K562 (cell line): ENCODE measurements around the gene MTIF3. TPM values are rescaled to one million over a fixed set of nuclear protein-coding genes. Genes with fewer than 3 reads are reported as not detected.
A peak's percentile ranks its signal among the peaks of the same experiment; 100 is the strongest.

Experiments used
- ATAC-seq: fragments of 200-7000 bp; cut with Tn5 transposase; 3 replicates; pipeline ENCODE4 v1.9.1; 2020; ENCODE audit warnings: moderate library complexity
- BruUV-seq: library from RNA; stranded (reverse); fragments of 400-500 nt; replicated peaks from 2 replicates; lab custom pipeline; 2021; lab: Mats Ljungman, UMichigan
- CTCF ChIA-PET: fragments of 300-600 bp; formaldehyde crosslinking; extraction: SDS; loops from one replicate; lab custom pipeline; 2021; ENCODE audit warnings: low intra/inter-chr PET ratio; lab: Yijun Ruan, JAX
- POLR2A ChIA-PET: fragments of 300-600, 350-650 bp; sonication (Branson Sonifier 250); formaldehyde crosslinking; extraction: SDS; loops from one replicate; lab custom pipeline; 2021; ENCODE audit warnings: antibody characterized with exemption, inconsistent platforms; lab: Yijun Ruan, JAX
- DNase-seq, 4 experiments: peaks; one replicate each; pipeline versions ENCODE4 v3.0.0 to v3.0.0-alpha.2; 2011 to 2018; ENCODE audit warnings: low spot score in 3 of 4, mixed read lengths in 3 of 4; ENCODE audit errors: extremely low read depth in 1 of 4
- FAIRE-seq: peaks from 2 replicates; lab custom pipeline; 2011; peaks lifted over from hg19 to GRCh38; lab: Jason Lieb, UNC
- H2AFZ ChIP-seq: 2 replicates; pipeline ENCODE4 v1.6.0; 2011; ENCODE audit warnings: low read depth, low read length, control low read depth, inconsistent platforms
- H3K27ac ChIP-seq: fragments of 200-600 bp; 3 replicates; pipeline ENCODE4 v1.8.0; 2011; ENCODE audit warnings: low read depth, mild to moderate bottlenecking, control low read depth, inconsistent platforms, low read length, moderate library complexity, mixed read lengths; ENCODE audit errors: extremely low read depth
- H3K27me3 ChIP-seq, 2 experiments: fragments of 300-600 bp in 1 of 2; 2 replicates in 1 of 2; 3 replicates in 1 of 2; pipeline versions ENCODE4 v1.6.0 to v1.8.0; 2011; ENCODE audit warnings: inconsistent platforms in 2 of 2, low read length in 2 of 2, mild to moderate bottlenecking in 1 of 2, mixed read lengths in 1 of 2, moderate library complexity in 1 of 2; ENCODE audit not compliant: control insufficient read depth in 2 of 2, insufficient read depth in 2 of 2
- H3K36me3 ChIP-seq: fragments of 300-600 bp; 3 replicates; pipeline ENCODE4 v1.8.0; 2011; ENCODE audit warnings: mild to moderate bottlenecking, low read length, inconsistent platforms; ENCODE audit not compliant: control insufficient read depth, insufficient read depth
- H3K4me1 ChIP-seq, 2 experiments: fragments of 200-600 bp in 1 of 2; replicated peaks in 1 of 2; 2 replicates in 1 of 2; 3 replicates in 1 of 2; pipeline versions ENCODE4 v1.5.1 to v1.8.0; 2011; ENCODE audit warnings: inconsistent platforms in 2 of 2, low read length in 2 of 2, mild to moderate bottlenecking in 1 of 2, mixed read lengths in 1 of 2, moderate library complexity in 1 of 2; ENCODE audit not compliant: control insufficient read depth in 2 of 2, insufficient read depth in 2 of 2
- H3K4me2 ChIP-seq: 2 replicates; pipeline ENCODE4 v1.6.1; 2011; ENCODE audit warnings: low read length, control low read depth, inconsistent platforms, mixed read lengths; ENCODE audit not compliant: insufficient read depth
- H3K4me3 ChIP-seq: fragments of 200-600 bp; sonication (generic), shearing (Covaris generic); 2 replicates; pipeline ENCODE4 v1.5.1; 2016; ENCODE audit warnings: control low read depth, inconsistent platforms
- H3K79me2 ChIP-seq: fragments of 200-600 bp; 3 replicates; pipeline ENCODE4 v1.8.0; 2011; ENCODE audit warnings: low read length, inconsistent platforms; ENCODE audit not compliant: control insufficient read depth, insufficient read depth
- H3K9ac ChIP-seq, 2 experiments: 2 replicates each; pipeline versions ENCODE4 v1.6.0 to v1.6.1; 2011; ENCODE audit warnings: low read depth in 2 of 2, low read length in 2 of 2, control low read depth in 1 of 2, inconsistent platforms in 1 of 2, mild to moderate bottlenecking in 1 of 2, mixed read lengths in 1 of 2; ENCODE audit not compliant: insufficient read depth in 1 of 2
- H3K9me1 ChIP-seq: one replicate; pipeline ENCODE4 v1.6.0; 2011; ENCODE audit warnings: inconsistent platforms, mild to moderate bottlenecking, low read length, moderate library complexity; ENCODE audit not compliant: control insufficient read depth, insufficient read depth
- H3K9me3 ChIP-seq: replicated peaks from 2 replicates; pipeline ENCODE4 v1.5.1; 2011; ENCODE audit warnings: low read depth, low read length, inconsistent platforms; ENCODE audit not compliant: control insufficient read depth, insufficient read depth
- H4K20me1 ChIP-seq: replicated peaks from 2 replicates; pipeline ENCODE4 v1.6.1; 2011; ENCODE audit warnings: low read length, inconsistent platforms, mixed read lengths; ENCODE audit not compliant: control insufficient read depth, insufficient read depth
- AFF4 ChIP-seq: sonication (generic); formaldehyde crosslinking; IDR thresholded peaks from 2 replicates; pipeline ENCODE4 v1.8.0; 2023; ENCODE audit warnings: mild to moderate bottlenecking, missing genetic modification reagents
- BRCA1 ChIP-seq, 2 experiments: fragments of 450-650 bp in 1 of 2; sonication (generic) in 1 of 2; formaldehyde crosslinking in 1 of 2; IDR thresholded peaks; 2 replicates each; pipeline versions ENCODE4 v1.5.0 to v1.6.1; 2017 to 2020; ENCODE audit warnings: mild to moderate bottlenecking in 1 of 2, missing genetic modification reagents in 1 of 2
- EP300 ChIP-seq: IDR thresholded peaks from 2 replicates; pipeline ENCODE4 v1.6.1; 2012; ENCODE audit warnings: low read length, improper control_type of control experiment
- NR2F6 ChIP-seq: fragments of 450-650 bp; formaldehyde crosslinking; IDR thresholded peaks from 2 replicates; pipeline ENCODE4 v1.4.0; 2020; ENCODE audit warnings: mild to moderate bottlenecking
- RBFOX2 ChIP-seq: fragments of 200-400 bp; formaldehyde crosslinking; IDR thresholded peaks from 2 replicates; pipeline ENCODE4 v1.6.1; 2017; ENCODE audit warnings: low read depth, mild to moderate bottlenecking, low read length, moderate library complexity
- SMARCA4 ChIP-seq: fragments of 450-650 bp; IDR thresholded peaks from 2 replicates; pipeline ENCODE4 v1.6.1; 2016
- SMC3 ChIP-seq: conservative IDR thresholded peaks from 2 replicates; pipeline ENCODE4 v1.6.1; 2011; ENCODE audit warnings: low read depth, low read length, improper control_type of control experiment; ENCODE audit not compliant: insufficient read depth
- TEAD1 ChIP-seq, 2 experiments: fragments of 450-650 bp in 1 of 2; sonication (generic) in 1 of 2; formaldehyde crosslinking; IDR thresholded peaks; 2 replicates each; pipeline versions ENCODE4 v1.4.0 to v1.8.0; 2020 to 2022; ENCODE audit warnings: mild to moderate bottlenecking in 2 of 2, missing genetic modification reagents in 1 of 2
- ZNF175 ChIP-seq: fragments of 200-800 bp; sonication (Bioruptor generic); IDR thresholded peaks from 2 replicates; pipeline ENCODE4 v1.6.1; 2016; ENCODE audit warnings: low read depth, mild to moderate bottlenecking, missing genetic modification characterization, missing compliant biosample characterization
- ZNF274 ChIP-seq: IDR thresholded peaks from 2 replicates; pipeline ENCODE4 v1.6.1; 2011; ENCODE audit warnings: low read depth, mild to moderate bottlenecking, low read length, moderate library complexity, borderline replicate concordance
- ZNF316 ChIP-seq: fragments of 450-650 bp; IDR thresholded peaks from 2 replicates; pipeline ENCODE4 v1.6.1; 2016
- WGBS: fragments of 100-300 bp; shearing (Covaris generic); methylation state at CpG from one replicate; pipeline ENCODE4 v1.1.6; 2016; ENCODE audit warnings: low coverage, mixed read lengths; ENCODE audit not compliant: insufficient coverage; ENCODE audit errors: missing lambda C conversion rate; 5-methylcytosine and 5-hydroxymethylcytosine counted together
- in situ Hi-C: fragments of 300-500 bp; cut with MboI; formaldehyde crosslinking; loops from 4 replicates; pipeline ENCODE4 v1.15.0; 2018; ENCODE audit warnings: inconsistent platforms, mixed read lengths
- intact Hi-C: fragments of 100-400 bp; cut with micrococcal nuclease; formaldehyde crosslinking; loops from 2 replicates; pipeline ENCODE4 v1.14.2; 2022
- polyA plus RNA-seq, 8 experiments: library from polyadenylated mRNA; depleted of rRNA in 4 of 8; stranded (reverse) in 5 of 8; unstranded in 3 of 8; fragments of >200 nt; fragmentation: Nextera tagmentation in 2 of 8; fragmentation: Illumina TruSeq in 1 of 8; extraction: Ambion mirVana in 2 of 8; extraction: Trizol in 1 of 8; gene quantifications; 2 replicates each; pipeline versions ENCODE4 v1.2.1 to v1.2.3, GENCODE V29; 2011 to 2014; ENCODE audit warnings: inconsistent platforms in 1 of 8, missing spikeins in 1 of 8
- total RNA-seq, 7 experiments: library from RNA; depleted of rRNA in 6 of 7; stranded (reverse); fragments of >200 nt in 6 of 7; fragmentation: Illumina TruSeq in 2 of 7; extraction: Trizol in 2 of 7; gene quantifications; 2 replicates each; pipeline versions ENCODE4 v1.2.1 to v1.2.3, GENCODE V29; 2011 to 2021; ENCODE audit warnings: low replicate concordance in 1 of 7

Gene MTIF3
- total and polyA plus RNA-seq, 9 of the 15 experiments (the other 6 are each of a cell fraction or from before 2014, with no cell fraction given): 23.5 to 73.6 (median 45.2) TPM

- CTCF ChIA-PET: no interaction called here
- Histone ChIP-seq H3K79me2 (no peaks in the 10 kb centered on the region), H3K4me1 (no peaks in the 10 kb centered on the region), H3K27me3 (peaks cover 4 to 29% of the 10 kb centered on the region in 2 experiments; a peak in 2 of 5 replicates), H3K9me1 (no peaks in the 10 kb centered on the region), H3K27ac (no peak overlapping the region), H4K20me1 (no peaks in the 10 kb centered on the region), H3K9me3 (no peaks in the 10 kb centered on the region), H3K4me2 (no peak overlapping the region), H3K9ac (no peak overlapping the region), H2AFZ (no peak overlapping the region), H3K36me3 (no peaks in the 10 kb centered on the region), H3K4me3 (no peak overlapping the region)
- ATAC-seq: no peak
- POLR2A ChIA-PET: no interaction called here
- intact Hi-C loops (no loop called here), in situ Hi-C loops (no loop called here)
- no peak for DNase-seq
- TF ChIP-seq ZNF274 (no peak), EP300 (no peak)
- no peak for FAIRE-seq
- WGBS: 4% methylated on average over 2 of the region's 2 CpGs
- no TSS peak for BruUV-seq
These were observed 41.4 kb downstream of the MTIF3 start for GRCh38 chr13:27409013-27409412.

- H3K27ac ChIP-seq: no peak overlapping the region
- H3K9me3 ChIP-seq: no peaks in the 10 kb centered on the region
- no peak for DNase-seq
- H3K4me2 ChIP-seq: no peak overlapping the region
- no peak overlapping the region for H2AFZ ChIP-seq
- peak; percentile 74; the same call in 2 of the 3 replicates for ATAC-seq
- WGBS: 4% methylated on average over 4 of the region's 4 CpGs
- H3K79me2 ChIP-seq: no peaks in the 10 kb centered on the region
- no peaks in the 10 kb centered on the region for H3K4me1 ChIP-seq
- peaks cover 4 to 28% of the 10 kb centered on the region in 2 experiments; a peak in 2 of 5 replicates for H3K27me3 ChIP-seq
- H4K20me1 ChIP-seq: no peaks in the 10 kb centered on the region
- intact Hi-C loops: no loop called here
- H3K9ac ChIP-seq: no peak overlapping the region
- FAIRE-seq: no peak
- in situ Hi-C loops: no loop called here
- CTCF ChIA-PET: no interaction called here
- H3K36me3 ChIP-seq: no peaks in the 10 kb centered on the region
- H3K4me3 ChIP-seq: no peak overlapping the region
- no TSS peak for BruUV-seq
- no peaks in the 10 kb centered on the region for H3K9me1 ChIP-seq
- POLR2A ChIA-PET: no interaction called here
- TF ChIP-seq ZNF175 (CRISPR knock-in tag): no peak
- TF ChIP-seq BRCA1 (IDR thresholded peaks at IDR 0.05): no peak
- no peak for TF ChIP-seq BRCA1 (CRISPR knock-in tag; IDR thresholded peaks at IDR 0.05)
- no peak for TF ChIP-seq AFF4 (CRISPR knock-in tag)
- no peak for TF ChIP-seq SMARCA4
- TF ChIP-seq RBFOX2: no peak
- no peak for TF ChIP-seq NR2F6 (CRISPR knock-in tag)
- TF ChIP-seq SMC3: no peak
- no peak for TF ChIP-seq TEAD1 (CRISPR knock-in tag; IDR thresholded peaks at IDR 0.05)
- TF ChIP-seq ZNF316: no peak
These were observed 42.3 kb downstream of the MTIF3 start for GRCh38 chr13:27408074-27408473.
